Measurements from ENCODE around the gene PLD5. TPM values are rescaled to one million over a fixed set of nuclear protein-coding genes. Genes with fewer than 3 reads are reported as not detected.

Gene PLD5
- total and polyA plus RNA-seq, 2 of the 13 experiments (the other 11 are each of a cell fraction or from before 2014, with no cell fraction given): not detected

GRCh38 chr1:242522304-242522945, 2.1 kb downstream of the PLD5 start:
- in situ Hi-C loops (cut with HindIII; ENCODE audit: extremely low pct_ligation_motif_present, low pct_unique_long_range_greater_than_20kb) (no loop called here), intact Hi-C loops (cut with micrococcal nuclease; ENCODE audit: unreplicated experiment) (no loop called here)
- no peaks in the 10 kb centered on the region for H3K79me2 ChIP-seq (ENCODE audit: insufficient read depth, low read length)
- no peak overlapping the region for H3K9ac ChIP-seq (ENCODE audit: insufficient read depth, low read depth, low read length)
- DNase-seq (ENCODE audit: low spot score): no peak
- H3K27ac ChIP-seq (ENCODE audit: extremely low read length, insufficient read depth, low read length): no peak overlapping the region
- 0 out of 2 replicates have a peak, but pooled peaks cover 5% of the 10 kb centered on the region for H3K4me1 ChIP-seq (ENCODE audit: insufficient read depth, low read length)
- H2AFZ ChIP-seq (ENCODE audit: low read length): no peak overlapping the region
- no peak overlapping the region for H3K4me3 ChIP-seq (replicated peaks in 1 of 3; ENCODE audit: insufficient read depth in 1 of 3, low read depth in 2 of 3, low read length in 3 of 3)
- no peak for ATAC-seq
- no peaks in the 10 kb centered on the region for H3K36me3 ChIP-seq (replicated peaks in 1 of 2; ENCODE audit: control insufficient read depth in 1 of 2, insufficient read depth in 2 of 2, low read length in 2 of 2)
- BruUV-seq (replicated peaks): no TSS peak
- peaks cover 3 to 35% of the 10 kb centered on the region in 2 experiments; a peak in 4 of 5 replicates for H3K27me3 ChIP-seq (ENCODE audit: control insufficient read depth in 1 of 2, insufficient read depth in 2 of 2, low read length in 2 of 2)
- FAIRE-seq: no peak
- no peaks in the 10 kb centered on the region for H4K20me1 ChIP-seq (ENCODE audit: insufficient read depth, low read length)
- ChIA-PET CTCF (ENCODE audit: low intra/inter-chr PET ratio, low total read pairs) (no interaction called here), POLR2A (no interaction called here)
- WGBS (ENCODE audit: low lambda C conversion rate): 22% methylated on average over 6 of the region's 6 CpGs
- TF ChIP-seq ZNF281 (CRISPR knock-in tag; IDR thresholded peaks at IDR 0.05; ENCODE audit: borderline replicate concordance) (no peak), SYNCRIP (IDR thresholded peaks at IDR 0.05; ENCODE audit: insufficient read depth, low read depth, low read length) (no peak), CENPX (CRISPR knock-in tag; IDR thresholded peaks at IDR 0.05) (no peak), AFF4 (CRISPR knock-in tag; IDR thresholded peaks at IDR 0.05) (no peak), TEAD3 (CRISPR knock-in tag; optimal IDR thresholded peaks at IDR 0.05; ENCODE audit: borderline replicate concordance) (no peak), BRF2 (CRISPR knock-in tag; IDR thresholded peaks at IDR 0.05) (no peak), ZBTB25 (CRISPR knock-in tag; IDR thresholded peaks at IDR 0.05) (no peak)
- no peak overlapping the region for H3K4me2 ChIP-seq (ENCODE audit: low read depth, low read length)
- no peaks in the 10 kb centered on the region for H3K9me3 ChIP-seq (ENCODE audit: low read length)
